Activated T-cell treated with anti-CD3 and anti-CD28 coated beads, Interleukin-2, amount 50 U/mL, for 72 hours (primary cell): ENCODE results near the gene SELENOO. TPM values are rescaled to one million over a fixed set of nuclear protein-coding genes. Genes with fewer than 3 reads are reported as not detected.

ENCODE experiments used
- ATAC-seq, 2 donors: fragments of 150-1000 bp; cut with Tn5 transposase; replicated peaks in 1 of 2; 2 replicates each; pipeline ENCODE4 v1.10.0; 2021; ENCODE audit warnings: moderate library complexity in 2 of 2, mild to moderate bottlenecking in 1 of 2
- DNase-seq, 2 donors: peaks; one replicate each; pipeline ENCODE4 v3.0.0; 2021 to 2022; ENCODE audit warnings: mixed read lengths in 1 of 2
- H3K27ac Mint-ChIP-seq: one replicate; pipeline ENCODE4 v1.8.0; 2022; ENCODE audit warnings: mild to moderate bottlenecking, moderate library complexity, mixed read lengths
- H3K27me3 Mint-ChIP-seq: one replicate; pipeline ENCODE4 v1.8.0; 2022; ENCODE audit warnings: low read depth, mixed read lengths
- H3K36me3 Mint-ChIP-seq, 2 donors: one replicate each; pipeline ENCODE4 v1.8.0; 2022; ENCODE audit warnings: mixed read lengths in 2 of 2, mild to moderate bottlenecking in 1 of 2; ENCODE audit not compliant: insufficient read depth in 2 of 2
- H3K4me1 Mint-ChIP-seq: one replicate; pipeline ENCODE4 v1.8.0; 2022; ENCODE audit warnings: low read depth, mixed read lengths
- H3K4me3 Mint-ChIP-seq, 2 donors: one replicate each; pipeline ENCODE4 v1.8.0; 2022; ENCODE audit warnings: mild to moderate bottlenecking in 2 of 2, mixed read lengths in 2 of 2, moderate library complexity in 2 of 2
- H3K9me3 Mint-ChIP-seq, 2 donors: one replicate each; pipeline ENCODE4 v1.8.0; 2022; ENCODE audit warnings: mixed read lengths in 2 of 2
- total RNA-seq, 2 donors: library from RNA; stranded (reverse); gene quantifications; one replicate each; pipeline ENCODE4 v1.2.3, GENCODE V29; 2022

The SELENOO gene
- total RNA-seq, 2 donors from 2014 or later: 17.6 to 19.4 TPM

GRCh38 chr22:50252082-50253045 is 51.6 kb downstream of the SELENOO start:
- Mint-ChIP-seq H3K4me3 (peak overlapping the region; percentile 50 to 85), H3K27ac (no peak overlapping the region), H3K27me3 (no peaks in the 10 kb centered on the region), H3K36me3 (peaks cover 0 to under 1% of the 10 kb centered on the region in 2 donors), H3K9me3 (no peaks in the 10 kb centered on the region), H3K4me1 (peaks cover 13% of the 10 kb centered on the region)
- DNase-seq: peak; percentile 80 to 81
- ATAC-seq: peak; percentile 64 to 67

GRCh38 chr22:50253046-50253915 is 52.5 kb downstream of the SELENOO start:
- no peak for DNase-seq
- Mint-ChIP-seq H3K4me1 (peaks cover 6% of the 10 kb centered on the region), H3K9me3 (no peaks in the 10 kb centered on the region), H3K4me3 (no peak overlapping the region), H3K36me3 (no peaks in the 10 kb centered on the region), H3K27ac (no peak overlapping the region), H3K27me3 (no peaks in the 10 kb centered on the region)
- ATAC-seq: no peak

DNA sequence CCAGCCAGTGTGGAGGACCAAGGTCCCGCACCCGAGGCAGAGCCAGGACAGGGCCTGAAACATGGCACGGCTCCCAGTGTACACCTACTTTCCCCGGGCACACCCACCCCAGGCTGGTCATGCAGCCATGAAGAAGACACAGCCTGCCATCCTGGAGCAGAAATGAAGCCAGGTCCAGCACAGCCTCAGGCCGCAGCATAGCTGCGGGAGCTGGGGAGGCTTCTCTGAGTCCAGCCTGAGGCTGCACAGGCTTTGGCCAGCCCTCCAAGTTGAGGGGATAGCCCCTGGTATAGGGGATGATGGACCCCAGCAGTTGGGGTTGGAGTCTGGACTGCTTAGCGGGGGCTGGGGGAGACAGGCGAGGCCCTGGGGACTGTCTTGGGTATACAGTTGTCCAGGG is 53.1 kb downstream of the SELENOO start:
- Mint-ChIP-seq H3K4me1 (peaks cover 6% of the 10 kb centered on the region), H3K36me3 (no peaks in the 10 kb centered on the region), H3K27ac (no peak overlapping the region), H3K9me3 (no peaks in the 10 kb centered on the region), H3K4me3 (no peak overlapping the region), H3K27me3 (no peaks in the 10 kb centered on the region)
- DNase-seq (no peak), ATAC-seq (no peak)

DNA sequence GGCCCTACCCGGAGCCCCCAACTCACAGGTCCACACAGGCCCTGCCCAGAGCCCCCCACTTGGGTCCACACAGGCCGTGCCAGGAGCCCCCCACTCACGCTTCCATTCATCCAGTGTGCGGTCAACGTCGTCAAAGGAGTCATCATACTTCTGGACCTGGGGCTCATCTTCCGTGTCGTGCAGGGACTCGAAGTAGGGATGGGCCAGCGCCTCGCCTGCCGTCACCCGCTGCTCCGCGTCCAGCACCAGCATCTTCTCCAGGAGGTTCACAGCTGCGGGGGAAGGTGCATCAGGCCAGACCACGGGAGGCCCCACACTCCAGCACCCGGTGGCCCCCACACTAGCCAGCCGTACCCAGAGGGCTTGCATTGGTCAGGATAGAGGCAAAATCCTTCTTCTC is 54.3 kb downstream of the SELENOO start:
- Mint-ChIP-seq H3K27me3 (no peaks in the 10 kb centered on the region), H3K4me1 (peaks cover 3% of the 10 kb centered on the region), H3K27ac (no peak overlapping the region), H3K4me3 (no peak overlapping the region), H3K36me3 (no peaks in the 10 kb centered on the region), H3K9me3 (no peaks in the 10 kb centered on the region)
- ATAC-seq (no peak), DNase-seq (no peak)

DNA sequence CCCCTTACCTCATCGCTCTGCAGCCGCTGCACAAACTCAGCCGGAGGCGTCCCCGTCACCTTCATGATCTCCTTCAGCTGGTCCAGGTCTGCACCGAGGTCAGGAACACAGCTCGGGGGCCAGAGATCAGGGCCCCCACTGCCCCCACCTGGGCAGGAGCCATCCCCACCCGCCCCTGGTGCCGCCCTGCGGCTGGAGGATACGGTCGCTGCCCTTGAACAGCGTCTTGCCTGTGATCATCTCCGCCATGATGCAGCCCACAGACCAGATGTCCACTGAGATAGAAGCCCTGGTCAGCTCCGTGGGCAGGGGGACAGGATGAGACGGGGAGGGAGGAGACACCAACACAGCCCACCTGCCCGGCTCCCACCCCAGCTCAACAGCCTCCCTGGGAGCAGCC is 54.8 kb downstream of the SELENOO start:
- no peak for ATAC-seq
- Mint-ChIP-seq H3K4me1 (no peaks in the 10 kb centered on the region), H3K9me3 (no peaks in the 10 kb centered on the region), H3K4me3 (no peak overlapping the region), H3K36me3 (no peaks in the 10 kb centered on the region), H3K27me3 (no peaks in the 10 kb centered on the region), H3K27ac (no peak overlapping the region)
- DNase-seq: no peak

DNA sequence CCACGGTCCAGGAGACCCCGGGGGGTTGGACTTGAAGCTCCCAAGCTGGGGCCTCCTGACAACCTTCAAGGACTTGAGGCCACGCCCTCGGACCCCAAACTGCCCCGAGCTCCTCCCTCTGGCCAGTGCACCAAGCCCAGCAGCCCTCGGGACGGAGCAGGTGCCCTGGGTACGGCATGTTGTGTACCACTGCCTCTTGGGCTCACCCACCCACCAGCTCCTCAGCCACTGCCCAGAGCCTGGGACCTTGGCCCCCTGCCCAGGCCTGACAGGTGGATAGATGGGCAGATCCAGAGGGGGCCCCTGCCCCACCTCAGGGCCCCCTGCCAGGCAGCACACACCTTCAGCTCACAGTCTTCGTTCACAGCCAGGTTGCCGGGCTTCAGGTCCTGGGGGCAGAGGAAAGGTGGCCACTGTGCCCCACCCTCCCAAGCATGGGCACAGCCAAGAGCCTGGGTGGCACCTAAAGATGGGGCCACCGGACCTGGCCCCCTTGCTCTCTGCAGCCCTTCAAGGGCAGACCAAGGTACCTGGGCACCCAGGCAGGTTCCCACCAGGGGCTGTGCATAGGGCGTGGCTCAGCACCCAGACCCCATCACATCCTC is 55.5 kb downstream of the SELENOO start:
- Mint-ChIP-seq H3K27ac (no peak overlapping the region), H3K27me3 (no peaks in the 10 kb centered on the region), H3K4me3 (no peak overlapping the region), H3K9me3 (no peaks in the 10 kb centered on the region), H3K36me3 (no peaks in the 10 kb centered on the region), H3K4me1 (no peaks in the 10 kb centered on the region)
- ATAC-seq (no peak), DNase-seq (no peak)

DNA sequence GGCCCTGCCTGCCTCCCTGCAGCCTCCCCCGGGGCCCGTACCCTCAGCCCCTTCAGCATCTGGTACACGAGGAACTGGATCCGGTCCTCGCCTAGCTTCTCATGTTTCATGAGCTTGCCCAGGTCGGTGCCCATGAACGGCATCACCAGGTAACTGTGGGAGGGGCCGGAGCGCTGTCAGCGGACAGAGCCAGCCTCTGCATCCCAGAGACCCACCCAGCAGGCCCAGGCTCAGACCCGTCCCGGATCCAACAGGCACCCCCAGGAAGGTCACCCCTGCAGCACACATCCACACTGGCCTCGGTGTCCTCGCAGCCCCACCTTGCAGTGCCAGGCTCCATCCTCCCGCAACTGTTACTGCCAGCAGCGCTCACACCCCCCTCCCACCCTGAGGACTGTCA is 56.2 kb downstream of the SELENOO start:
- H3K9me3 Mint-ChIP-seq: no peaks in the 10 kb centered on the region
- no peaks in the 10 kb centered on the region for H3K36me3 Mint-ChIP-seq
- H3K4me3 Mint-ChIP-seq: no peak overlapping the region
- peaks cover under 1% of the 10 kb centered on the region for H3K4me1 Mint-ChIP-seq
- ATAC-seq (no peak), DNase-seq (no peak)
- H3K27ac Mint-ChIP-seq: no peak overlapping the region
- H3K27me3 Mint-ChIP-seq: peaks cover 3% of the 10 kb centered on the region

DNA sequence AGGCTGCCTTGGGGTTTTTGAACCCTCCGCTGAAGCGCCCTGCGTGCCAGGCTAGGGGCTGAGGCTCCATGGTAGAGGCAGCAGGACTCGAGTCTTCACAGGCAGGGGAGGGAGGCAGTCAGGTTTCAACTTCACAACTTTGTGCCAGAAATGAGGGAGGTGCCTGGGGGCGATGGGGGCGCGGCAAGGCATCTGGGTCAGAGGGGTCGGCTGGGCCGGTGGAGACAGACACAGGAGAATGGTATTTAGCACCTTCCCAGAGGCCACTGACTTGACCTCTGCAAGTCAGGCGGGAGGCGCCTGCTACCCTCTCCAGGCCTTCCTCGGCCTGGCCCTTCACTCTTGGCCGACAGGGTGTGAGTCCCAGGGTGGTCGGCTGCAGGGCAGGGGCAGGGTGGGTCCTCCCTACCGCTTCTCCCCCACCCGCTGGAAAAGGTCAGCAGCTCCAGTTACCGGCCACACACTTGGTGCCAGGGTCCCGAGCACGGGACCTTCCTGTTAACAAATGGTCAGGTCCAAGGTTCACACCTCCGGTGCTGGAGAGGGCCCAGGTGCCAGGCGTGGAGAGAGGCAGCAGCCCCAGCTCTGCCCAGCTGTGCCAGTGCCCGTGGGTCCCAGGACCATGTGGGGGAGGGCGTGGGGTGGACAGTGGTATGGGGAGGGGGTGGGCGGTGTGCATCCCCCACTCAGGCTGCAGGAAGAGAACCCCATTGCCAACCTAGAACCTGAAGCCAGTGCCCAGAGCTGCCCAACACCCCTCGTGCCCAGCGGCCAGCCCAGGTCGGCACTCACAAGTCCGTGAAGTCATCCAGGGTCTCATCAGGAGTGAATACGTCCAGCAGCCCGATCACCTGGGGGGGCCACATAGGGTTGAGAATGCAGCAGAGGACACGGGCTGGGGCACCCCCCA is 56.9 kb downstream of the SELENOO start:
- peaks cover 10% of the 10 kb centered on the region for H3K27me3 Mint-ChIP-seq
- no peak overlapping the region for H3K4me3 Mint-ChIP-seq
- DNase-seq (no peak), ATAC-seq (no peak)
- H3K27ac Mint-ChIP-seq: no peak overlapping the region
- no peaks in the 10 kb centered on the region for H3K9me3 Mint-ChIP-seq
- peaks cover 7% of the 10 kb centered on the region for H3K4me1 Mint-ChIP-seq
- H3K36me3 Mint-ChIP-seq: no peaks in the 10 kb centered on the region

DNA sequence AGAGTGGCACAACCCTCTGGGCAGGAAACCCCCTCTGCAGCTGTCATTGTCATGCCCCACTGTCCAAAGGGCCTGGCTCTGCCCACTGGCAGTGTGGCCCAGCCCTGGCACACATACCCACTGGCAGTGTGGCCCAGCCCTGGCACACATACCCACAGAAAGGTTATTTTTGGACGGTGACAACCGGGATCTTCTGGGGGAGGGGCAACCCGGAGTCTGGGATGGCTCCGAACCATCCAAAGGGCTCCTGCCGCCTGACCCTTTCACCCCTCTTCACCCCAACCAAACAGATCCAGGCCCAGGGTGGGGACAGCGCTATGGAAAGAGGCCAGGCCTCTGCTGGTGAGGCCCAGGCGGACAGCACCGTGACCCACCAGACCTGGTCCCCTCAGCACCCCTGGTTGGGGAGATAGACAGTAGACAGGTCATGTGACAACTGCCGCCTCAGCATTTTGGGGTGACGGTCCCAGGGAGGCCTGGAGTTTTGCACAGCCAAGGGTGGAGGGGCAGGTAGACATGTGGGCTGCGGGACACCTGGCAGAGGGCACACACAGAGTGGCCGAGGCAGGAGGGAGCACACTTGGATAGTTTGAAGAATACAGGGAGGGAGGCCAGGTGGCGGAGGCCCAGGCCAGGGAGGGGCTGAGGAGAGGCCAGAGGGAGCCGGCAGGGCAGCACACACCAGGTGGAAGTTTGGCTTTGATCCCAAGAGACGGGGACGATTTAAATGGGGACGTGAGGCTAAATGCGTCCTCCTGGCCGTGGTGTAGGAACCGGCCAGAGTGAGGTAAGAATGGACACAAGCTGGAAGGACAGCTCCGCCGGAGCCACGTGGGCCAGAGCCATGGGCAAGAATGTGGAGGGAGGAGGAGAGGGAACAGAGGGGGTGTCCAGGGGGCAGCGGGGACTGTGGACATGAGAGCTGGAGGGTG is 57.8 kb downstream of the SELENOO start:
- ATAC-seq (no peak), DNase-seq (no peak)
- H3K27ac Mint-ChIP-seq: no peak overlapping the region
- H3K4me3 Mint-ChIP-seq: peak overlapping the region in 1 of 2 donors; percentile 17
- peaks cover 8% of the 10 kb centered on the region for H3K4me1 Mint-ChIP-seq
- no peaks in the 10 kb centered on the region for H3K36me3 Mint-ChIP-seq
- H3K27me3 Mint-ChIP-seq: peaks cover 11% of the 10 kb centered on the region
- no peaks in the 10 kb centered on the region for H3K9me3 Mint-ChIP-seq

DNA sequence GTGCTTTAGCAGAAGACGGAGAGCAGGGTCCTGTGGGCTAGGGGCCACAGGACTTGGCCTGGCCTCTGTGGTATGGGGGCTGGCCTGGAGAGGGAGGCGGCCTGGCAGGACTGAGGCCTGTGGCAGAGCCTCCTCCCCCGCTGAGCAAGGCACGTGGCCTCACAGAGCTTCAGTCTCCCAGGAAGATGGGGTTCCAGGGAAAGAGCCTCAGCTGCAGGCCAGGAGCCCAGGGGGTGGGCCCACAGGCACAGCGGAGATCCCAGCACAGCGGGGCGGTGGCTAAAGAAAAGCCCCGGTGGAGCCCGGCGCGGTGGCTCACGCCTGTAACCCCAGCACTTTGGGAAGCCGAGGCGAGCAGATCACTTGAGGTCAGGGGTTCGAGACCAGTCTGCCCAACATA is 58.5 kb downstream of the SELENOO start:
- H3K9me3 Mint-ChIP-seq: no peaks in the 10 kb centered on the region
- H3K4me1 Mint-ChIP-seq: peaks cover 8% of the 10 kb centered on the region
- DNase-seq (no peak), ATAC-seq (no peak)
- no peaks in the 10 kb centered on the region for H3K36me3 Mint-ChIP-seq
- H3K27ac Mint-ChIP-seq: no peak overlapping the region
- peaks cover 11% of the 10 kb centered on the region for H3K27me3 Mint-ChIP-seq
- peak overlapping the region; percentile 46 to 50 for H3K4me3 Mint-ChIP-seq

GRCh38 chr22:50260434-50260800 is 59.6 kb downstream of the SELENOO start:
- peaks cover 8% of the 10 kb centered on the region for H3K4me1 Mint-ChIP-seq
- no peaks in the 10 kb centered on the region for H3K36me3 Mint-ChIP-seq
- H3K27ac Mint-ChIP-seq: no peak overlapping the region

More at GRCh38 chr22:50260434-50260800, 59.6 kb downstream of the SELENOO start:
- DNase-seq (no peak), ATAC-seq (no peak)
- H3K9me3 Mint-ChIP-seq: no peaks in the 10 kb centered on the region
- peaks cover 11% of the 10 kb centered on the region for H3K27me3 Mint-ChIP-seq
- H3K4me3 Mint-ChIP-seq: peak overlapping the region; percentile 40 to 43
